Hematopoietic multipotent progenitor cell treated with erythropoietin and hydrocortisone succinate and interleukin-3 and kit ligand, for 6 days (in vitro differentiated cells): Measurements from ENCODE around the gene STIMATE.

Source experiments
- DNase-seq: peaks from one replicate; pipeline ENCODE4 v3.0.0-alpha.2; 2015

STIMATE gene

DNA sequence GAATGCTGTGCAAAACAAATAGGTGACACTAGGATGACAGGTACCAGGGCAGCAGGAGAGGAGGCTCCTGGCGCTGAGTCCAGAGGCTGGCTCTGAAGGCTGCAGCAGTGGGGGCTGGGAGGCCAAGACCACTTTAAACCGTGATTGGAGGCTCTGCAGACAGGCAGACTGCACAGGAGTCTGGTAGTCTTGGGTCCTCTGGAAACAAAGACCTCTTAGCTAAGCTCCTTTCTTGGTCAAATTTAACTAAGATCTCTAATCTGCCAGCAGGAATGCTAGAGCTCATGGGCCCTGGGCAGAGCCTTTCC, 58.1 kb downstream of the STIMATE start:
- no peak for DNase-seq

DNA sequence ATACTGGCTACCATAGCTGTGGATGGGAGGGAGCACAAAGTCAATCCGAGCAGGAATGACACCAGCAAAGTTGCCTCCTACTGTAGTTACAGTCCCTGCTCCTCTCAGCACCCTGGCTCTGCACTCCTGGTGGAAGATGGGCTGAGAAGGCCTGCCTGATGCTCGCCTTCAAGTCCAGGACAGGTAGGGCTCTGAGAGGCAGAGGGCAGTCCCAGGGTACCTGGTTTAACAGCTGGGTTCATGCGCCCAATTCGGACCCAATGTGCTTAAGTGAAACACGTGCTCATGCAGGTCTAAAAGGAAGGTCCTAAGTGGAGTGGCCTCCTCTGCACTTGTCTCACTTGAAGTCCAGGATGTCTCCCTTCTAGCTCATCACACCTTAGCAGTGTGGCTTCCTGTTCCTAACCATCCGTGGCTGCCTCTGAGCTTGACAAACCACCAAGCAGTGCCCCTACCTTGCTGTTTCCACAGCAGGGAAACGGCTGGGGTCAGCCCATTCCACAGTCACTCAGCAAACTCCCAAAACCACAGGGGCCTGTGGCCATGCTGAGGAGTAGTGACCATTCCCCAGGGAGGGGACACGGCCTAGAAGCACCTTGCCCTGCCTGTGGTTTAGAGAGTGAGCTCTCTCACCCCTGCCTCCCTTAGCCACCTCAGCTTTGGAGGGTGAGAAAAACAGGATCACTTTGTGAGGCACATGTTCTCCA, 58.6 kb downstream of the STIMATE start:
- no peak for DNase-seq

- DNase-seq, result no peak
Measured at GRCh38 chr3:52836986-52837385, 60.4 kb downstream of the STIMATE start.

GRCh38 chr3:52836471-52836845, 60.9 kb downstream of the STIMATE start:
- no peak for DNase-seq

- no peak for DNase-seq
Measured at GRCh38 chr3:52835766-52836470, 61.4 kb downstream of the STIMATE start.

DNA sequence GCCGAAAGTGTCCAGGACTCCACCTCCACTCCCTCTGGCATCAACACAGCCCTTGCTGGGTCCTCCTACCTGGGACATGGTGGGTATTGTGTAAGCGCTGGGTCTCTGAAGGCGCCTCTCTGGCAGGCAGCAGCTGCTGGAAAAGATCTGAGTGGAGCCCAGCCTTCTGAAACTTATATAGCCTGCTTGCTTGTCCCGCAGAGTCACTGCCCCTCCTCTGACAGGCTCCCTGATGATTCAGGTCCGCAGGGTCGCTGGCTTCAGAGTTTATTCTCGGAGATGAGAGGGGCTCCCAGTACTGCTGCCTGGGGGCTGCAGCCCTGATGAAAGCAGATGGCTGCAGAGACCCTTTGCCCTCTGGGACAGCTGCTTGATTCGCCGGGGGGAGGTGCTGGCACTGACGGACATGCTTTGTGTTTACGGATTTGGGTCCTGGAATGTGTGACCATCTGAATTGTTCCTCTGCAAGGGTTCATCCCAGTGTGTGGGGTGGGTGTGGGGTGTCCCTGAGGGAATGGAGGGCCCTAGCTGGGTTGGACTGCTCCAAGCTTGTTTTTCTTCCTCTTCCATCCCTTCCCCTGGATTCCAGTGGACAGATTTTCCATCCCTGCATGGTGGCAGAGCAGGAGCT, 62.4 kb downstream of the STIMATE start, which contains the start of gene MUSTN1:
Gene MUSTN1 (minus strand): TSS at position 149 of the 631 bp plus-strand sequence. CDS start 71 bp downstream, at position 78.
- DNase-seq, result no peak

DNA sequence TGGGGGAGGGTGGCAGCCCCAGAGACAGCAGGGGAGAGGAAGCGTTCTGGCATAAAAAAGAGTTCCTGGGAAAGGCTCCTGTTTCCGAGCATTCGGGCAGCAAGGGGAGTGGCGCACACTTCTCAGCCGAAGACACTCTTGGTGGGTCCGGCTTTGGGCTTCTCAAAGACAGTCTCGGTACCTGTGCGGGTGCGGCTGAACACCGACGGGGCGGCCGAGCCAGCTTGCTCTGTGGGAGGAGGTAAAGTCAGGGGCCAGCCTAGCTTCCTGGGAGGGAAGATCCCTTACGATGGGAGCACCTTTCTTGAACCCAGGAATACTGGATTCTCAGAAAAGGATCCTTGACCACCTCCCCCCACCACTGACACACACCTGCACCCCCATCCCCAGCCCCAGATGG, 64.1 kb downstream of the STIMATE start:
- no peak for DNase-seq

- peak; percentile 34 for DNase-seq
Measured at GRCh38 chr3:52831500-52832301, 65.6 kb downstream of the STIMATE start.

- peak; percentile 40 for DNase-seq
Measured at GRCh38 chr3:52830535-52831258, 66.7 kb downstream of the STIMATE start, which contains the start of gene ITIH4. TSS of gene ITIH4 (minus strand) at chr3:52830672. CDS start at chr3:52830642, 30 bp downstream.

DNA sequence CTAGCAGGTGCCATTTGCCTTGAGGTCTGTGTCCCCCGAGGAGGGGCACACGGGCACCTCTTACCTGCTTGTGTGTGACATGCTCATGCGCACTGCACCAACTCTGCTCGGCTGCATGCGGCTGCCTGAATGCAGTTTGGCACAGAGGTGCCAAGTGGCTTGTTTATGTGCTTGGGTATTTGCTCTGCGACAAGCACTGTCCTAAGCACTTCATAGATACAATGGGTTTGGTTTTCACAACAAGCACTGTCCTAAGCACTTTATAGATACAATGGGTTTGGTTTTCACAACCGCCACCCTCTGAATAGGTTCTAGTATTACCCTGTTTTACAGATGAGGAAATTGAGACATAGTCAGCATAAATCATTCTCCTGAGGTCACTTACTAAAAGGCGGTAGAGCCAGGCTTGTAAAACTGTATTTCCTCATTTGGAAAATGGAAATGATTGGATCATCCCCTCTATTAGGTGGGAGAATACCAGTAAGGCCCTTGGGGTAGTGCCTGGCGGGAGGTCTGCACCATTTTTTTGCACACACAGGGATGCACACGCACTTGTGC, 67.4 kb downstream of the STIMATE start:
- DNase-seq, result no peak

- DNase-seq, result no peak
Measured at GRCh38 chr3:52829482-52829881, 67.9 kb downstream of the STIMATE start.

DNA sequence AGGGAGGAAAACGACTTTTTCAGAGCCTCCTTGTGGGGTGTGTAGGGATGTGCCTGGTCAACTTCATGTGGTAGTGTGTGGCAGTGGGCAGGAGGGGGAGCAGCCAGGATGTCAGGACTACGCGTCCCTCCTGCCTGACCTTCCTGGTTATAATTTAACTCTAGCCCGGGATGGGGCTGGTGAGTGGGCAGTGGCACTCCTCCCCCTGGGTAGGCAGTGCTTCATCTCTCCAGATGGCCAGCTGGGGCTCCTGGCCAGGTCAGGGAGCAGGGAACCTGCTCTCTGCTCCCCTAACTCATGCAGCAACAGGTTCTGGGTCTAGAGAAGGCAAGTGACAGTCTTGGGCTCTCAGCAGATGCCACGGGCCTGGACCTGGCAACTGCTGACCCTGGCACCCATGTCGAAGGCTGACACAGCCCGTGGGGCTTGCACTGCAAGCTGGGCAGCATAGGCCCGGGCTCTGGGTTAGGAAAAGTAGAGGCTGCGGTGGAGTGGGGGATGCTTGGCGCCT, 69.4 kb downstream of the STIMATE start:
- no peak for DNase-seq

- no peak for DNase-seq
Measured at GRCh38 chr3:52827441-52827840, 69.9 kb downstream of the STIMATE start.

GRCh38 chr3:52824037-52824436, 73.3 kb downstream of the STIMATE start:
- DNase-seq, result no peak

- DNase-seq, result no peak
Measured at GRCh38 chr3:52822363-52822762, 75.0 kb downstream of the STIMATE start.

GRCh38 chr3:52820736-52821135, 76.6 kb downstream of the STIMATE start:
- DNase-seq, result peak; percentile 60

DNA sequence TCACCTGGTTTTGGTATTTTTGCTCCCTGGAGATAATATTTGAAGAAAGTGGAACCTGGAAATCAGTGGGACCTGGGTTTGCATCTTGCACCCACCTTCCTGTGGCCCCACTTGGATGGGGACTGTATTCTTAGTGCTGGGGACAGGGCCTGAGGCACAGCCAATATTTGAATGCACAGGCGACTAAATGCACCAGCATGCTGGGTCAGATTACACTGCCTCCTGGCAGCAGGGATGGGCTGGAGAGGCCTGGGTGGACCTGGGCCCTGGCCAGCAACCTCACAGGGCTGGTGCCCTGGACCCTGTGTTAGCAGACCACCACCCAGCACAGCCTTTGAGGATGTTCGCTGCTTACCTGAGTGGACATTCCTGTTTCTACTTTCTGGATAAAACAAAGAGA, 77.4 kb downstream of the STIMATE start:
- DNase-seq, result no peak

DNA sequence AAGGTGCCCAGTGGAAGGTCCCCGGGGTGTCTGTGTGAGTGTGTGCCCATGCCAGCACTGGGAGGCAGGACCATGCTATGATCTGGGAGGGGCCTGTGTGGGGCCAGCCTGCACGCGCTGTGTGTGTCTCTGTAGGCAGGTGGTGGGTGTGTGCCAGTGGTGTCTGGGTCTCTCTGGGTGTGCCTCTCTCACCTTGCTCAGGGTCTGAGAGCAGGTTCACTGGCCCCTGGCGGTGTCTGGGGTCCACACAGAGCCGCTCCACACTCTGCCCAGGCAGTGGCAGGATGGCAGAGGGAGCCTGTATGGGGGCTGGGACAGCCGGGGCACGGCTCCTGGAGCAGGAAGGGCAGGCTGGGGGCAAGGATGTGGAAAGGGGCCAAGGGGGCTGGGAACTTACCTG, 79.5 kb downstream of the STIMATE start:
- no peak for DNase-seq

- no peak for DNase-seq
Measured at GRCh38 chr3:52817221-52817620, 80.1 kb downstream of the STIMATE start.

DNA sequence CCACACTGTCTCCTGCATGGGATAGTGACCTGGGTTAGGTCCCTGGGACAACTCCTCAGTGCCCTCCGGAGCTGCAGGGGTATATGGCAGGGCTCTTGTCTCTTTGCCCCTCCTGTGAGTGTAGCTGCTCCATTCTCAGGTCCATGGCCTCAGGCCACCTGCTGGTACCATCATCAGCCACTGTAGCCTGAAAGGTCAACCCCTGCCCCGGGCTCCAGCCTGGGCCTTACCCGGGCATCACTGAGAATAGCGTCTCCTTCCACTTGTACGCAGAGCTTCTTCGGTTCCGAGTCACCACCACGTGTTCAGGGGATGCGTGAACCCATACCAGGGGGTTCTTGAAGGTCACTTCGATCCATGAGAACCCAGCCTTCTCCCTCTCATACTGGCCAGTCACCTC, 80.7 kb downstream of the STIMATE start:
- DNase-seq, result no peak

DNA sequence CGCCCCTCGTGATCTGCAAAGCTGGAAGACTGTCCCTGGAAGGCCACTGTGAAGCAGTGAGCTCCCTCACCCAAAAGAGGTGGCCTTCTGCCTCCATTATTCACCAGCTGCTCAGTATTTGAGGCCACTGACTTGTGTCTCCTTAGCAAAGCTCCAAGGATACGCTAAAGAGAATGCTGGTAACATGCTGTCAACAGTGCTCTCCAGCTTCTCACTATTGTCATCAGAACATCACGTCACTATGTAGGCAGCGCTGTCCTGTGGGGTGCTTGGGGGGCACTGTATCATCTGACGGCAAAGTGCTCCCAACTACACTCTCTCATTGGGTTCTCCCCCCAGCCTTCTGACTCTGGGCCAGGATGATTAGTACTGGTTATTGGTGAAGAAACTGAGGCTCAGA, 81.1 kb downstream of the STIMATE start:
- DNase-seq, result no peak

GRCh38 chr3:52813810-52814209, 83.5 kb downstream of the STIMATE start:
- no peak for DNase-seq
